Fibroblast of villous mesenchyme (primary cell): ENCODE measurements around the gene GRIA1. TPM values are rescaled to one million over a fixed set of nuclear protein-coding genes. Genes with fewer than 3 reads are reported as not detected.

ENCODE experiments used
- DNase-seq: peaks from one replicate; pipeline ENCODE4 v3.0.0-alpha.2; 2010; ENCODE audit warnings: low read depth
- H3K4me3 ChIP-seq: 2 replicates; pipeline ENCODE4 v1.5.1; 2011; ENCODE audit warnings: low read depth, mild to moderate bottlenecking, low read length
- CTCF ChIP-seq: IDR thresholded peaks from 2 replicates; pipeline ENCODE4 v1.5.1; 2012; ENCODE audit warnings: low read depth, mild to moderate bottlenecking, low read length; ENCODE audit not compliant: insufficient read depth
- total RNA-seq: library from RNA; depleted of rRNA; stranded (reverse); fragments of >200 nt; gene quantifications from 2 replicates; pipeline ENCODE4 v1.2.3, GENCODE V29; 2012

GRIA1 gene
- total RNA-seq, 1 donor: 22.5 TPM

- TF ChIP-seq CTCF: no peak
- peak; percentile 33 for DNase-seq
- H3K4me3 ChIP-seq: no peak overlapping the region
Observed at GRCh38 chr5:153592081-153592480, 101.6 kb downstream of the GRIA1 start.

GRCh38 chr5:153594785-153595184 lies 104.3 kb downstream of the GRIA1 start:
- DNase-seq: no peak
- H3K4me3 ChIP-seq: no peak overlapping the region
- TF ChIP-seq CTCF: no peak

GRCh38 chr5:153598099-153598498 lies 107.6 kb downstream of the GRIA1 start:
- no peak overlapping the region for H3K4me3 ChIP-seq
- DNase-seq: no peak
- no peak for TF ChIP-seq CTCF

GRCh38 chr5:153601377-153601776 lies 110.9 kb downstream of the GRIA1 start:
- DNase-seq: no peak
- H3K4me3 ChIP-seq: no peak overlapping the region
- TF ChIP-seq CTCF: no peak

- no peak overlapping the region for H3K4me3 ChIP-seq
- no peak for TF ChIP-seq CTCF
Observed at GRCh38 chr5:153605386-153605785, 114.9 kb downstream of the GRIA1 start.

GRCh38 chr5:153610009-153610408 lies 119.5 kb downstream of the GRIA1 start:
- DNase-seq: no peak
- H3K4me3 ChIP-seq: no peak overlapping the region
- TF ChIP-seq CTCF: no peak

More at GRCh38 chr5:153605386-153605785, 114.9 kb downstream of the GRIA1 start:
- no peak for DNase-seq

GRCh38 chr5:153610811-153611210 lies 120.3 kb downstream of the GRIA1 start:
- TF ChIP-seq CTCF: no peak
- DNase-seq: no peak
- H3K4me3 ChIP-seq: no peak overlapping the region
